Lower leg skin (tissue), 4 donors: ENCODE measurements around the gene DPP6. TPM values are rescaled to one million over a fixed set of nuclear protein-coding genes. Genes with fewer than 3 reads are reported as not detected.

Source experiments
- DNase-seq, 2 donors: peaks; one replicate each; pipeline ENCODE4 v3.0.0-alpha.2; 2019; ENCODE audit warnings: low spot score in 2 of 2
- H3K4me3 ChIP-seq: fragments of 200-600 bp; sonication (generic); 2 replicates; pipeline ENCODE4 v1.5.1; 2017; ENCODE audit warnings: mild to moderate bottlenecking, low read depth; ENCODE audit not compliant: poor library complexity, severe bottlenecking
- CTCF ChIP-seq, 3 donors: fragments of 450-650 bp; IDR thresholded peaks; one replicate each; pipeline ENCODE4 v1.5.1; 2016; ENCODE audit warnings: antibody characterized with exemption in 3 of 3, mild to moderate bottlenecking in 3 of 3, moderate library complexity in 2 of 3
- POLR2A ChIP-seq, 2 donors: fragments of 450-650 bp; IDR thresholded peaks; one replicate each; pipeline ENCODE4 v1.6.1; 2016 to 2017; ENCODE audit warnings: antibody characterized with exemption in 2 of 2, mild to moderate bottlenecking in 1 of 2, moderate library complexity in 1 of 2
- WGBS, 2 donors: methylation state at CpG; one replicate each; pipeline ENCODE4 v1.1.5; 2018; 5-methylcytosine and 5-hydroxymethylcytosine counted together
- intact Hi-C: fragments of 100-400 bp; cut with DNase I; formaldehyde crosslinking; loops from one replicate; pipeline ENCODE4 v1.15.0; 2023; ENCODE audit warnings: low total_unique reads
- total RNA-seq, 4 donors: library from RNA; depleted of rRNA; stranded (reverse); fragments of >200 nt; gene quantifications; one replicate each; pipeline ENCODE4 v1.1.0, GENCODE V29; 2016

DPP6 gene
- total RNA-seq, 4 donors from 2014 or later: 1.0 to 4.5 (median 2.9) TPM

DNA sequence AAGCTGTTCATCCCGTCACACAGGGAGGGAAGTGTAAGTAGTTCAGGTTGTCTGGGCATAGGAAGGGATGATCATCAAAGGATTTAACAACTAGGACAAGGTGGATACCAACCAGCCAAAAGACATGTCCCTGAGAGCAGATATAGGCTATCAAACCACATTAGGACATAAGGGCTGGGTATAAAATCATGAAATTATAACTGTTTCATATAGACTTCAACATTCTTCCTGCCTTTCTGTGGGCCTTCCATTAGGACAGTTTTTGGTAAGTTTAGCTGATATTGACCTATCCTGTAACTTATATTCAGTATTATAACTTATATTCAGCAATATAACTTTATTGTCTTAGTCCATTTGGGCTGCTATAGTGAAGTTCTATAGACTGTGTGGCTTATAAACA lies 759.8 kb downstream of the DPP6 start:
- H3K4me3 ChIP-seq: no peak overlapping the region
- no peak for DNase-seq
- intact Hi-C loops: no loop called here
- 77 to 97% methylated on average over 1 of the region's 1 CpG for WGBS, 2 donors
- no peak for TF ChIP-seq POLR2A (IDR thresholded peaks at IDR 0.05)
- no peak for TF ChIP-seq CTCF (IDR thresholded peaks at IDR 0.05)

GRCh38 chr7:154817224-154817896 lies 765.2 kb downstream of the DPP6 start:
- no peak overlapping the region for H3K4me3 ChIP-seq
- DNase-seq: no peak
- 81 to 85% methylated on average over 7 of the region's 7 CpGs for WGBS, 2 donors
- TF ChIP-seq CTCF (IDR thresholded peaks at IDR 0.05) (no peak), POLR2A (IDR thresholded peaks at IDR 0.05) (no peak)
- intact Hi-C loops: no loop called here

DNA sequence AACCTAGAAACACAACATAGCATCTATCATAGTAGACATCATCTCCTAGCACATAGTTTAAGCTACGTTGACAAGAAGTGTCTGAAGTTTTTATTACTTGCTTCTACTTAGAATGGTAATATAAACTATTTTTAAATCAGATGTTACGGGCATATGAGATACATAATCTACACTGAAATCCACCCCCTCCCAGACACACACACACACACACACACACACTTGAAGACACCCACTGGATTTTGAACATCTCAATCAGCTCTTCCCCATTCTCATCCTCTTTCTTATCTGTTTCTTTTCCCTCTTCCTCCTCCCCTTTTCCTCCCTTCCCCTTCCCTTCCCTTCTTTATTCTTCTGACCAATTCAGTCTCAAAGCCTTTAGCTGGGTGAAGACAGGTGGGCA lies 774.8 kb downstream of the DPP6 start:
- DNase-seq: no peak
- intact Hi-C loops: no loop called here
- TF ChIP-seq POLR2A (IDR thresholded peaks at IDR 0.05) (no peak), CTCF (IDR thresholded peaks at IDR 0.05) (no peak)
- no peak overlapping the region for H3K4me3 ChIP-seq
- 53 to 56% methylated on average over 2 of the region's 2 CpGs for WGBS, 2 donors

GRCh38 chr7:154832557-154833138 lies 780.5 kb downstream of the DPP6 start:
- no peak overlapping the region for H3K4me3 ChIP-seq
- intact Hi-C loops: no loop called here
- TF ChIP-seq CTCF (IDR thresholded peaks at IDR 0.05) (no peak), POLR2A (IDR thresholded peaks at IDR 0.05) (no peak)
- whole genome bisulfite sequencing, 2 donors: 64 to 66% methylated on average over 12 of the region's 12 CpGs
- DNase-seq: no peak

DNA sequence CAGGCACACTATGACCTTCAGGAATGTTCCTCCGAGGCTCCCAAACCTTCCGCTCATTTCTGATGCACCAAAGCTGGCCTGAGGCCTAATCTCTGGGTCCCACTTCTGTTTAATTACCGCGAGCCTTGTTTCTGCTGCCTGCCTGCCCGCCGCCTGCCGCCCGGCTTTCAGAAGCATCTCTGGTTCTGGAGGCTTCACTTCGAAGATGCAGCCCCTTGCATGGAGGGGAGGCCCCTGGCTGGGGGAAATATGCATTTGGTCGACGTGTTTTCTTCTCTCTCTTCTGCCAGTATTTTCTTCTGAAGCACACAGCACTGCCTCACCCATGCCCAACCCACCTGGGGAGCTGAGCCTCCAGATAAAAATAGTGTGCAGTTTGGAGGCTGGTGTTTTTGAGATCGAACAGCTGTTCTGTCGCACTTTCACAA lies 783.8 kb downstream of the DPP6 start:
- WGBS, 2 donors: 62 to 80% methylated on average over 13 of the region's 13 CpGs
- intact Hi-C loops: no loop called here
- no peak for DNase-seq
- TF ChIP-seq CTCF (IDR thresholded peaks at IDR 0.05): no peak
- no peak for TF ChIP-seq POLR2A (IDR thresholded peaks at IDR 0.05)
- H3K4me3 ChIP-seq: no peak overlapping the region
